H9 (cell line): ENCODE measurements around the gene MCRIP1. TPM values are rescaled to one million over a fixed set of nuclear protein-coding genes. Genes with fewer than 3 reads are reported as not detected.

Experiments
- DNase-seq: peaks from one replicate; pipeline ENCODE4 v3.0.0-alpha.2; 2017
- H2AFZ ChIP-seq: one replicate; pipeline ENCODE4 v1.6.1; 2013; ENCODE audit warnings: mild to moderate bottlenecking, low read length, control low read depth, moderate library complexity
- H2AK5ac ChIP-seq: 2 replicates; pipeline ENCODE4 v1.6.1; 2013; ENCODE audit warnings: low read length, control low read depth, mixed read lengths; ENCODE audit not compliant: insufficient read length
- H2BK120ac ChIP-seq: one replicate; pipeline ENCODE4 v1.6.1; 2013; ENCODE audit warnings: low read depth, mild to moderate bottlenecking, low read length, control low read depth, inconsistent platforms; ENCODE audit not compliant: poor library complexity, severe bottlenecking
- H2BK12ac ChIP-seq: 2 replicates; pipeline ENCODE4 v1.6.1; 2013; ENCODE audit warnings: low read length, control low read depth, mixed read lengths, low read depth; ENCODE audit not compliant: insufficient read length
- H2BK15ac ChIP-seq: 2 replicates; pipeline ENCODE4 v1.6.1; 2013; ENCODE audit warnings: low read depth, low read length, control low read depth
- H2BK20ac ChIP-seq: one replicate; pipeline ENCODE4 v1.6.1; 2013; ENCODE audit warnings: low read depth, mild to moderate bottlenecking, low read length, control low read depth, inconsistent platforms; ENCODE audit not compliant: poor library complexity, severe bottlenecking
- H2BK5ac ChIP-seq: 2 replicates; pipeline ENCODE4 v1.6.1; 2013; ENCODE audit warnings: low read length, control low read depth, mixed read lengths; ENCODE audit not compliant: insufficient read length
- H3K14ac ChIP-seq: 2 replicates; pipeline ENCODE4 v1.6.1; 2013; ENCODE audit warnings: low read length, control low read depth; ENCODE audit not compliant: insufficient read depth
- H3K18ac ChIP-seq: 2 replicates; pipeline ENCODE4 v1.6.1; 2013; ENCODE audit warnings: low read depth, mild to moderate bottlenecking, mixed read lengths, low read length, control low read depth; ENCODE audit not compliant: insufficient read length
- H3K23ac ChIP-seq: 2 replicates; pipeline ENCODE4 v1.6.1; 2013; ENCODE audit warnings: low read length, control low read depth, mixed read lengths, low read depth; ENCODE audit not compliant: insufficient read length
- H3K23me2 ChIP-seq: 2 replicates; pipeline ENCODE4 v1.6.1; 2013; ENCODE audit warnings: low read depth, mild to moderate bottlenecking, mixed read lengths, low read length, control low read depth; ENCODE audit not compliant: insufficient read length, poor library complexity, severe bottlenecking
- H3K27ac ChIP-seq: 2 replicates; pipeline ENCODE4 v1.5.1; 2013; ENCODE audit warnings: low read length, control low read depth, mixed read lengths, low read depth; ENCODE audit not compliant: insufficient read length
- H3K27me3 ChIP-seq: 2 replicates; pipeline ENCODE4 v1.6.1; 2013; ENCODE audit warnings: low read length, control low read depth, inconsistent platforms; ENCODE audit not compliant: insufficient read depth
- H3K4ac ChIP-seq: 2 replicates; pipeline ENCODE4 v1.6.1; 2013; ENCODE audit warnings: low read depth, mild to moderate bottlenecking, control low read depth, inconsistent platforms, low read length, moderate library complexity
- H3K4me1 ChIP-seq: 2 replicates; pipeline ENCODE4 v1.6.1; 2013; ENCODE audit warnings: low read length, control low read depth, inconsistent platforms; ENCODE audit not compliant: insufficient read depth
- H3K4me2 ChIP-seq: 2 replicates; pipeline ENCODE4 v1.6.1; 2013; ENCODE audit warnings: low read length, control low read depth, mixed read lengths; ENCODE audit not compliant: insufficient read length, insufficient read depth
- H3K56ac ChIP-seq: 2 replicates; pipeline ENCODE4 v1.6.1; 2013; ENCODE audit warnings: low read depth, mild to moderate bottlenecking, mixed read lengths, low read length, control low read depth; ENCODE audit not compliant: insufficient read length
- H3K79me1 ChIP-seq: 2 replicates; pipeline ENCODE4 v1.6.1; 2013; ENCODE audit warnings: low read depth, mild to moderate bottlenecking, moderate library complexity, low read length, control low read depth, inconsistent platforms; ENCODE audit not compliant: insufficient read depth, poor library complexity, severe bottlenecking
- H3K79me2 ChIP-seq: 2 replicates; pipeline ENCODE4 v1.6.1; 2013; ENCODE audit warnings: low read length, control low read depth, inconsistent platforms; ENCODE audit not compliant: insufficient read depth
- H3K9ac ChIP-seq: 2 replicates; pipeline ENCODE4 v1.6.1; 2013; ENCODE audit warnings: low read length, control low read depth, mixed read lengths; ENCODE audit not compliant: insufficient read length; ENCODE audit errors: extremely low read depth
- H3K9me3 ChIP-seq: one replicate; pipeline ENCODE4 v1.6.1; 2013; ENCODE audit warnings: low read depth, low read length, inconsistent platforms; ENCODE audit not compliant: control insufficient read depth
- H3T11ph ChIP-seq: one replicate; pipeline ENCODE4 v1.6.1; 2013; ENCODE audit warnings: mild to moderate bottlenecking, low read length, control low read depth, inconsistent platforms
- H4K20me1 ChIP-seq: one replicate; pipeline ENCODE4 v1.6.1; 2013; ENCODE audit not compliant: control insufficient read depth, insufficient read length, insufficient read depth
- H4K5ac ChIP-seq: 2 replicates; pipeline ENCODE4 v1.6.1; 2013; ENCODE audit warnings: low read depth, mild to moderate bottlenecking, mixed read lengths, low read length, control low read depth; ENCODE audit not compliant: insufficient read length
- H4K8ac ChIP-seq: replicated peaks from 2 replicates; pipeline ENCODE4 v1.6.1; 2013; ENCODE audit warnings: low read length, control low read depth, mixed read lengths, low read depth; ENCODE audit not compliant: insufficient read length
- H4K91ac ChIP-seq: 2 replicates; pipeline ENCODE4 v1.6.1; 2013; ENCODE audit warnings: low read depth, mild to moderate bottlenecking, moderate library complexity, mixed read lengths, low read length, control low read depth; ENCODE audit not compliant: insufficient read length
- H3K27ac Mint-ChIP-seq, 3 experiments: 2 replicates in 2 of 3; 3 replicates in 1 of 3; pipeline ENCODE4 v1.8.0; 2020 to 2021; ENCODE audit warnings: mixed read lengths in 3 of 3, mild to moderate bottlenecking in 1 of 3, moderate library complexity in 1 of 3
- H3K27me3 Mint-ChIP-seq: 2 replicates; pipeline ENCODE4 v1.8.0; 2021; ENCODE audit warnings: low read depth, mild to moderate bottlenecking, moderate library complexity, mixed read lengths
- H3K36me3 Mint-ChIP-seq, 3 experiments: 2 replicates in 2 of 3; 3 replicates in 1 of 3; pipeline ENCODE4 v1.8.0; 2020 to 2021; ENCODE audit warnings: low read depth in 3 of 3, mixed read lengths in 3 of 3; ENCODE audit not compliant: insufficient read depth in 1 of 3
- H3K4me1 Mint-ChIP-seq, 2 experiments: 2 replicates each; pipeline ENCODE4 v1.8.0; 2020; ENCODE audit warnings: mixed read lengths in 2 of 2
- H3K4me3 Mint-ChIP-seq, 2 experiments: 2 replicates in 1 of 2; 3 replicates in 1 of 2; pipeline ENCODE4 v1.8.0; 2020 to 2021; ENCODE audit warnings: mild to moderate bottlenecking in 2 of 2, mixed read lengths in 2 of 2, moderate library complexity in 1 of 2
- H3K9me3 Mint-ChIP-seq, 2 experiments: 2 replicates in 1 of 2; 3 replicates in 1 of 2; pipeline ENCODE4 v1.8.0; 2020; ENCODE audit warnings: mild to moderate bottlenecking in 2 of 2, mixed read lengths in 2 of 2, moderate library complexity in 1 of 2
- WGBS: extraction: QIAGEN DNeasy Blood & Tissue Kit; methylation state at CpG from one replicate; pipeline ENCODE4 v1.1.7; 2013; ENCODE audit warnings: missing lambda C conversion rate, low lambda C conversion rate, mixed read lengths; ENCODE audit not compliant: insufficient read length; ENCODE audit errors: extremely low coverage; 5-methylcytosine and 5-hydroxymethylcytosine counted together
- total RNA-seq: library from RNA; stranded (reverse); gene quantifications from 2 replicates; pipeline ENCODE4 v1.2.1, GENCODE V29; 2021
- TF ChIP-seq, protein P1 (sequence below): fragments of 200-600 bp; sonication (generic); conservative IDR thresholded peaks from 3 replicates; pipeline ENCODE4 v1.8.0; 2021; ENCODE audit warnings: antibody characterized with exemption, mild to moderate bottlenecking

Gene MCRIP1
- total RNA-seq, 1 experiment from 2014 or later: 118 TPM

DNA sequence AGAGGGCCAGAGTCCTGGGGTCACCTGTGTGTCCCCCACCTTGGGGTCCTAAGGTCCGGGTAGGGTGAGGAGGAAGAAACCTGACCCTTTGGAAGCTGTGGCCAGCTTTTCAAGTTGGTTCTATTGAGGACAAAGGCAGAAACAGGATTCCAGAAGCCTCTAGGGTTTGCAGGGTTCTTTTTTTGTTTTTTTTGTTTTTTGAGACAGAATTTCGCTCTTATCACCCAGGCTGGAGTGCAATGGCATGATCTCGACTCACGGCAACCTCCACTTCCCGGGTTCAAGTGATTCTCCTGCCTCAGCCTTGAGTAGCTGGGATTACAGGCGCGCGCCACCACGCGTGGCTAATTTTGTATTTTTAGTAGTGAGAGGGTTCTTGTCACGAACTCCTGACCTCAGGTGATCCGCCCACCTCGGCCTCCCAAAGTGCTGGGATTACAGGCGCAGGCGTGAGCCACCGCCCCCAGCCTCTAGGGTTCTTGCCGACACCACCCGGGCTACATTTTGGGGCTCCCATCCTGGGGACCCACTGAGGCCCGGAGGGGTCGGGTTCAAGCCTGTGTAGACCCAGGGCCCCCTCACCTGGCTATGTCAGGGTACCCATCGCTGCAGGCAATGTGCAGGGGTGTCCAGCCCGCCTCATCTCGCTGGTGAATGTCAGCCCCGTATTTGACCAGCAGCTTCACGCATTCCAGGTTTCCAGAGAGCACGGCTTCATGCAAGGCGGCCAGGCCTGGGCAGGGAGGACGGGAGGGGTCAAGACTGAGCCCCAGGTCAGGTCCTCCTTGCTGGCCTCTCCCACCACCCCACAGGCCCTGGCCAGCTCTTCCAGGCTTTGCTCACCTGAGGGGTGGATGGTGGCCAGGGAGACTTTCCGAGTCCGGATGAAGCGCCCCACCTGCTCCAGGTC is 1.1 kb upstream of the MCRIP1 start:
- Mint-ChIP-seq H3K27ac (peak overlapping the region; percentile 83 to 96 (median 84); a peak in 4 of 7 replicates), H3K9me3 (no peaks in the 10 kb centered on the region), H3K36me3 (peaks cover 0 to 6% (median 0%) of the 10 kb centered on the region in 3 experiments; a peak in 4 of 7 replicates), H3K4me1 (peaks cover 11 to 14% of the 10 kb centered on the region in 2 experiments), H3K4me3 (peak overlapping the region; percentile 87 to 94), H3K27me3 (no peaks in the 10 kb centered on the region; the same call in 1 of the 2 replicates)
- Histone ChIP-seq H3K79me1 (peaks cover 7% of the 10 kb centered on the region), H3K18ac (peak overlapping the region; percentile 96), H4K5ac (no peak overlapping the region), H4K91ac (no peak overlapping the region), H3K9me3 (no peaks in the 10 kb centered on the region), H4K20me1 (no peaks in the 10 kb centered on the region), H3K27ac (no peak overlapping the region), H2AFZ (no peak overlapping the region), H2BK15ac (no peak overlapping the region), H3K4ac (peak overlapping the region; percentile 2; the same call in 1 of the 2 replicates), H4K8ac (peak overlapping the region; percentile 56), H3K23me2 (peaks cover 17% of the 10 kb centered on the region), H3K23ac (no peak overlapping the region), H3K9ac (peak overlapping the region; percentile 98), H3K4me1 (no peaks in the 10 kb centered on the region; the same call in 1 of the 2 replicates), H2BK12ac (no peak overlapping the region), H2BK120ac (no peak overlapping the region), H3K27me3 (no peaks in the 10 kb centered on the region), H3K4me2 (peak overlapping the region; percentile 75), H3K14ac (peak overlapping the region; percentile 95), H3T11ph (no peak overlapping the region), H3K79me2 (peaks cover 5% of the 10 kb centered on the region; the same call in 1 of the 2 replicates), H2BK5ac (no peak overlapping the region), H3K56ac (no peak overlapping the region), H2AK5ac (no peak overlapping the region), H2BK20ac (no peak overlapping the region)
- TF ChIP-seq, protein P1, sequence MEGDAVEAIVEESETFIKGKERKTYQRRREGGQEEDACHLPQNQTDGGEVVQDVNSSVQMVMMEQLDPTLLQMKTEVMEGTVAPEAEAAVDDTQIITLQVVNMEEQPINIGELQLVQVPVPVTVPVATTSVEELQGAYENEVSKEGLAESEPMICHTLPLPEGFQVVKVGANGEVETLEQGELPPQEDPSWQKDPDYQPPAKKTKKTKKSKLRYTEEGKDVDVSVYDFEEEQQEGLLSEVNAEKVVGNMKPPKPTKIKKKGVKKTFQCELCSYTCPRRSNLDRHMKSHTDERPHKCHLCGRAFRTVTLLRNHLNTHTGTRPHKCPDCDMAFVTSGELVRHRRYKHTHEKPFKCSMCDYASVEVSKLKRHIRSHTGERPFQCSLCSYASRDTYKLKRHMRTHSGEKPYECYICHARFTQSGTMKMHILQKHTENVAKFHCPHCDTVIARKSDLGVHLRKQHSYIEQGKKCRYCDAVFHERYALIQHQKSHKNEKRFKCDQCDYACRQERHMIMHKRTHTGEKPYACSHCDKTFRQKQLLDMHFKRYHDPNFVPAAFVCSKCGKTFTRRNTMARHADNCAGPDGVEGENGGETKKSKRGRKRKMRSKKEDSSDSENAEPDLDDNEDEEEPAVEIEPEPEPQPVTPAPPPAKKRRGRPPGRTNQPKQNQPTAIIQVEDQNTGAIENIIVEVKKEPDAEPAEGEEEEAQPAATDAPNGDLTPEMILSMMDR: no peak
- DNase-seq: no peak
- no CpG with 5 or more reads among the region's 31 CpGs for WGBS
